Stimulated activated CD8-positive, alpha-beta memory T cell treated with anti-CD3 and anti-CD28 coated beads, Interleukin-4, amount 100 ng/mL, for 24 hours (primary cell): ENCODE results near the gene S100A6.
"Not testable (repeated sequence)": the region's sequence is repeated elsewhere in the genome, so short reads cannot be mapped to it uniquely, and the experiment has no call there.

Experiments
- DNase-seq: peaks from one replicate; pipeline ENCODE4 v3.0.0-alpha.2; 2020; ENCODE audit warnings: low read depth

S100A6 gene

DNA sequence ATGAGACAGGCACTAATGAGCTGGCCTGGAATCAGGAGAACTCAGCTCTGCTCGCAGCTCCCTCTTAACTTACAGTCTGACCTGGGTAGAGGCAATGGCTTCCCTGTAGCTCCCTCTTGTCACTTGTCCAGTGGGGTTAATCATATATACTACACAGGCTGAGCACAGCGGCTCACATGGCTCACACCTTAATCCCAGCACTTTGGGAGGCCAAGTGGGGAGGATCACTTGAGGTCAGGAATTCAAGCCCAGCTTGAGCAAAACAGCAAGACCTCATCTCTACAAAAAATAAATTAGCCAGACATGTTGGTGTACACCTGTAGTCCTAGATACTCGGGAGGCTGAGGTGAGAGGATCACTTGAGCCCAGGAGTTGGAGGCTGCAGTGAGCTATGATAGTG lies 4.2 kb downstream of the S100A6 start:
- no peak for DNase-seq

DNA sequence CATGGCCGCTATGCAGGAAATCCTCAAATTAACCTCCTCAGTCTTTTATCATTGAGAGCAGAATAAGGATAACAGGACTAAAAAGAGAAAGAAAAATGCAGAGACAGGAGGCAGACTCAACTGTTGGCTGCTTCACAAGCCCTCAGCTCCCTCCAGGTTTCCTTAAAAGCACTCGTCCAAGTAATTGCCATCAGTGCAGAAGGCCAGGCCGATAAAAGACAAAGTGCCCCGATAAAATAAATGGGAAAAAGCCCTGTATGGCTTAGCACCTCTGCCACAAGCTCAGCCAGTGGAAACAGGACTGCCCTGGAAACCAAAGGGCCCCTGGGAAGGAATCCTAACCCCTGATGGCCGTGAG lies 8.1 kb downstream of the S100A6 start:
- DNase-seq = no peak

- DNase-seq = no peak
These were observed 8.6 kb downstream of the S100A6 start for GRCh38 chr1:153527023-153527682.

DNA sequence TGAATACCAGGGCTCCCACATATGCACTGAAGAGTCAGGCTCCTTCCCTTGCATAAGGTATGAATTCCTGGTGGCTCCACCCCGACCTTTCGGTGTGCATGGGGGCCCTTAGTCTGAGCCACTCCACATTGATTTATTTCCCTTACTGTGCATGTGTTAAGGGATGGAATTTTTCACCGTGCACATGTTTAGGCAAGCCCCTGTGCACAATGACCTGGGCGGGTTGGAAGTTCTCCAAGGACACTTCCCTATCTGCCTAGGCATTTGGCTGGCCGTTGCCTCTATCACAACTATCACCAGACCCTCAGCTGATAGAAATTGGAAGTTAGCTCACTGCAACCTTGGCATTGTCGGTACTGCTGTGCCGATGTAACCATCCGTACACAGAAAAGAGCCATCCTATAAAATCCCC lies 9.7 kb downstream of the S100A6 start:
- no peak for DNase-seq

DNA sequence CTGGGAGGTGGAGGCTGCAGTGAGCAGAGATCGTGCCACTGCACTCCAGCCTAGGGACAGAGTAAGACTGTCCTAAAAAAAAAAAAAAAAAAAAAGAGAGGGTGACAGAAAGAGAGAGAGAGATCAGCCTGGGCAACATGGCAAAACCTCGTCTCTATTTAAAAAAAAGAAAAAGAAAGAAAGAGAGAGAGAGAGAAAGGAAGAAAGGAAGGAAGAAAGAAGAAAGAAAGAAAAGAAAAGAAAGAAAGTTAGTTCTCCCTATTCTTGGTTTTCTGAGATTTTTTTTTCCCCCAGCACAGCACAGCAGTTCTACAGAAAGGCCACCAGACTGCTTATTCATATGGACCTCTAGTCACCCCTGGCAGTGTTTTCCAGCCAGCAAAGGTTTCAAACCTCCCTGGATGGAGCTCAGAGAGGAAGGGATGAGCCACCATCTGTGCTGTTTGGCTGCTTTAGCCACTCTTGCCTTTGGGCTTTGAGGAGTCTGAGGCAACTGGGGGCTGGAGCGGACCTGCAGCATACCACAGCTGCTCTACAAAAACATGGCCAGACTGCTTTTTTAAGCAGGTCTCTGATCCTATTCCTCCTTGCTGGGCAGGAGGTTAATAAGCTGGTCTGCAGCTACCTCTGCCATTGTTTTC lies 10.6 kb downstream of the S100A6 start:
- DNase-seq = no peak

- not testable (repeated sequence) for DNase-seq
These were observed 13.3 kb downstream of the S100A6 start for GRCh38 chr1:153522353-153523048.

DNA sequence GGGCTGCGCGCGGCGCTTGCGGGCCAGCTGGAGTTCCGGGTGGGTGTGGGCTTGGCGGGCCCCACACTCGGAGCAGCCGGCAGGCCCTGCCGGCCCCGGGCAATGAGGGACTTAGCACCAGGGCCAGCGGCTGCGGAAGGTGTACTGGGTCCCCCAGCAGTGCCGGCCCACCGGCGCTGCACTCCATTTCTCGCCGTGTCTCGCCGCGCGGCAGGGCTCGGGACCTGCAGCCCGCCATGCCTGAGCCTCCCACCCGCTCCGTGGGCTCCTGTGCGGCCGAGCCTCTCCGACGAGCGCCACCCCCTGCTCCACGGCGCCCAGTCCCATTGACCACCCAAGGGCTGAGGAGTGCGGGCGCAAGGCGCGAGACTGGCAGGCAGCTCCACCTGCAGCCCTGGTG lies 14.0 kb downstream of the S100A6 start:
- not testable (repeated sequence) for DNase-seq

DNA sequence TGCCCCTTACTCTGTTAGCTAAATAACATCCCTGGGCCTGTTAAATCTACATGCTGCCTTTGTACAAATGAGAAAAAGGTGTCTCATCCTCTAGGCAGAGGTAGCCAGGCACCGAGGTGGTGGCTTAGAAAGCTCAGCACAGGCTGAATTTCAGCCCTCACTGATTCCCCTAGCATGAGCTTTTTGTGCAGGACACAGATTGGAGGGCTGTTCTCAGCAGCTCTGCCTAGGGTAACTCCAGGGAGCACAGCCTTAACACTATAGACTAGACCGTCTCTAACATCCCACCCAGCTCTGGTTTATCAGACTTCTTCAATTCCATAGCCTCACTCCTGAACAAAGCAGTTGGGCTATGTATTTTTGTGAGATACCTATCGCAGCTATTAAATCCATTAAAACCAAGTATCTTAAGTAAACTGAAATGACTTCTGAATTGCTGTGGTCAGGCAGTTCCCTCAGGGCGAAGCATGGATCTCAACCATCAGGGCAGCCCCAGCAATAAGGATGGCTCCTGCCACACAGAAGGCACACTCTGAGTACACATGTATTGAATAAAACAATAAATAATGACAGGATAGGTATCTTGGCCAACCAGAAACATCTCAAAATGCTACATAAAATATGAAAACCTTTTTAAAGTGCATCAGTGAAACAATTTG lies 14.8 kb downstream of the S100A6 start:
- DNase-seq = no peak

DNA sequence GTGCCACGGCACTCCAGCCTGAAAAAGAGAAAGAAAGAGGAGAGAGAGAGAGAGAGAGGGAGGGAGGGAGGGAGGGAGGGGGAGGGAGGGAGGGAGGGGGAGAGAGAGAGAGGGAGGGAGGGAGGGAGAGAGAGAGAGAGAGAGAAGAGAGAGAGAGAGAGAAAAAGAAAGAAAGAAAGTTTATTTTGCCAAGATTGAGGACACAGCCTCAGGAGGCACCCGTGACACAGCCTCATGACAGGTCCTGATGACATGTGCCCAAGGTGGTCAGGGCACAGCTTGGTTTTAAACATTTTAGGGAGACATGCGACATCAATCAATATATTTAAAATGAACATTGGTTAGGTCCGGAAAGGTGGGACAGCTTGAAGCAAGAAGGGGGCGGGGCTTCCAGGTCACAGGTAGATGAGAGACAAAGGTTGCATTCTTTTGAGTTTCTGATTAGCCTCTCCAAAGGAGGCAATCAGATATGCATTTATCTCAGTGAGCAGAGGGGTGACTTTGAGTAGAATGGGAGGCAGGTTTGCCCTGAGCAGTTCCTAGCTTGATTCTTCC lies 15.6 kb downstream of the S100A6 start:
- not testable (repeated sequence) for DNase-seq

- no peak for DNase-seq
These were observed 16.5 kb downstream of the S100A6 start for GRCh38 chr1:153519242-153519641.

DNA sequence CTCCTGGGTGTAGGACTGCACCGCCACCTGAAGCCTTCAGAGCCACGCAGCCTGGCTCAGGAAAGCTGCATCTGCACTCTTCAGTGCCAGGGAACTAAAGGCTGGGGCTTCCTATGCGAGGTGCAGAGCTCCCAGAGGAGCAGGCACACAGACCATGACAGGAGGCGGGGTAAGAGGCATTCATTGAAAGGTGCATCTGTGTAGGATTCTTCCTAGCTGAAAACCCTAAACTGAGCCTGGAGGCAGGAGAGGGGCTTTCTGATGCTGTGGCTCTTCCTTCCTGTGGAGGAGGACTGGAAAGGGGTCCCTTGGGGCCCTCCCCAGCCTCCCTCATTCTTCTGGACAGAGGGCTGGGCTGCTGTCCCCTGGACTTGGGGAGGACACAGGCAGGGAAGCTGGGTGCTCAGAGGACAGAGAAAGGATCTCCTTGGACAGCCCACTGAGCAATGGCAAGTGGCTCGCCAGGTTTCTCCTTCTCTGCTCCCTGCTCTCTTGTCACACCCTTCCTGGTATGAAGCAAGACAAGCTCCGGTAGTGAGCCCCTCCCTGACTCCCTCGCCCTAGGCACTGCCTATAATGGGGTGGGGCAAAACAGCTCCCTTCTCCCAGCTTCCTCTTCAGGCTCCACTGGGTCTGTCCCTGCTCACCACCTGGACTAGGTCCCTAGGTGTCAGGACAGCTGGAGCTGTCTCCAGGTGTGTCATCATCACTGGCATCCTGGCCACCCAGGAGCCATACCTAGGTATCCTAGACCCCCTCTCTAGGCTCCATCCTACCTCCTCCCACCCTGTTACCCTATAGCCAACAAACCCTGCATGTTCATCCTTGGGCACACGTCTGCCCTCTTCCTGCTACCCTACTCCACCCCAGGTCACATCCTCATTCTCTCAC lies 20.0 kb downstream of the S100A6 start:
- DNase-seq = no peak

DNA sequence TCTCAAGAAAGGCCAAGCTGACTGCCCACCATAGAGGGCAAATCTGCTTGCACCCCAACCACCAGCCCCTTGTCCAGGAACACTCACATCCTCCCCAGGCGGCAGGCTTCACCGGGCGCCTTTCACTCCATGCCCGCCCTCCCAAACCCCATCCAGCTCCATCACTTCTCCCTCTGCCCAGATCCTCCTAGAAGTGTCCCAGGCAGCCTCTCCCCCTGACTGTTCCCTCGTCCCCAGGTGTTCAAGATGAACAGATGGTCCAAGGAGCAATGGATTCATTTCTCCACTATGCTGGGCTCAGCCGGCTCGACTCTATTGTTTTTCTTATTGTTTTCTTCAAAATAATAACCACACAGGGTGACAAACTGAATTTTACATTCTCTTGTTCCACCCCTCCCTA lies 22.1 kb downstream of the S100A6 start:
- no peak for DNase-seq

GRCh38 chr1:153513023-153513422 lies 22.8 kb downstream of the S100A6 start:
- DNase-seq = no peak

- peak; percentile 71 for DNase-seq
These were observed 24.8 kb downstream of the S100A6 start for GRCh38 chr1:153510984-153511410.

DNA sequence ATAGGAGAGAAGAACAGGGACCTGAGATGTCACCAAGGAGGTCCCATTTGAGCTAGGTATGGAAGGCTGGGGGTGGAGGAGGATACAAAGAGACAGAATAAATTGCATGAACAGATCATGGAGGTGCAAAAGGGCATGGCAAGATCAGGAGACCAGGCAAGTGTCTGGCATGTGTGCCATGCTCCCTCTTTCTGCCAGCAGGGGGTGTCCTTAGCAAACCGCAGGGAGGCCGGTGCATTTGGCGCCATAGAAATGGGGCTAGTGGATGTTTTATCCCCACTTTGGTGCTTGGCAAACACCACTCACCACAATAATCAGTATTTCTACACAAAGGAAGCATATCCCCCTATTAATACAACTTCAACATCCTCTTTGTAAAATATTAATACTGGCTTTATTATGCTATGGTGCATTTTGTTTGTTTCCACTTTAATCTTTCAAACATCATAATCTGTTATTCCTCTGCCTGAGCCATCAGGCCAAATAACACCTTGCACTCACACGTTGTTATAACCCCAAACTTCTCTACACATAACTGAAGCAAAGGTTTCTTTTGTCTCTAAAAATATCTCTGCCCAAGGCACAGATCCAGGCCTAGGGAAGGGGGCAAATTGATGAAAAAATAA lies 25.9 kb downstream of the S100A6 start:
- peak; percentile 48 for DNase-seq

GRCh38 chr1:153509036-153509435 lies 26.8 kb downstream of the S100A6 start:
- no peak for DNase-seq

DNA sequence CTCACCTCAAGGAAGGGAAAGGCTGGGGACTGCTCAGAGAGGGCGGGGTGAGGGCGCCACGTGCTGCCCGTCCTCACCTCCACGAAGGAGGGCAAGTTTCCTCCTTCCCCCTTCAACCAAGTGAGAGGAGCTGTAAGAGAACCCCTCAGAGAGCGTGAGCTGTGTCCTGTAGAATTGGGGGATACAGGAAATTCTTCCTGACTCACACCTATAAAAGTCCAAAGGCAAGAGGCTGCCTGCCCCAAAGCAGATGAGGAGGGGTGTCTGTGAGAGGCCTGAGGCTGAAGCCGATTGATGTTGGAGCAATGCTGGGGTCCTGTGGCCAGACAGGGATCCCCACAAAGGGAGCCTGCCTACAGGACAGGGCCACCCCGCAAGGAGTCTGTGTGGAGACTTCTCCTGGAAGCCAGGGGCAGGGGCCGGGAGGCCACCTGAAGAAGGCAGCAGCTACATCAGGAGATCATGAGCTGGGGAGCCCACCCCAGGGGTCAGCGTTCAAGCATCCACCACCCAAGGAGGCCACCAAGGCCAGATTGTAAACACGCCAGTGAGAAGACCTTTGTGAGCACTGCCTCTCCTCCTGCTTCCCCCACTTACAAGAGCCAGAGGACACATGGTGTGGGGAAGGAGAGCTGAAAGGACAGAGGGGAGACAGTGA lies 27.7 kb downstream of the S100A6 start:
- no peak for DNase-seq

GRCh38 chr1:153506831-153507413 lies 28.9 kb downstream of the S100A6 start:
- no peak for DNase-seq

- DNase-seq = no peak
These were observed 29.4 kb downstream of the S100A6 start for GRCh38 chr1:153506386-153506785.

DNA sequence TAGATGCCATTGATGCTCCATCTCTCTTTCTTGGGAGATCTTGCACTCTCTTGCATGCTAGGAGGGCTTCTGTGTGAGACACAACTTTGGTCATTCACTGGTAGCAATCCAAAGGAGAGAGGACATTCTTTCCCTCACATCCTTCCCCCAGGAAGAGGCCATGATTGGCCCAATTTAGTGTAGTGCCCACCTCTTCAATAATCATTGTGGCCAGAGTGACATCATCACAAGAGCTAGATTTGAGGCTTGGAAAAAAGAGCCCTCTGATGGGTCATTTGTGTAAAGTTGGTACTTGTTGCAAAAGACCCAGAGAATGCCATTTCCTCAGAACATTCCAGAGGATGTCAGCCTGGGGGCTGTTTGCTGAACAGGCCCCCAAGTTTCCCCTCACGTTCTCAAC lies 30.2 kb downstream of the S100A6 start:
- no peak for DNase-seq
